ENCODE measurements around the gene GGA2. TPM values are rescaled to one million over a fixed set of nuclear protein-coding genes. Genes with fewer than 3 reads are reported as not detected.
"Not testable (repeated sequence)": the region's sequence is repeated elsewhere in the genome, so short reads cannot be mapped to it uniquely, and the experiment has no call there.

The GGA2 gene
- total RNA-seq, 1 donor from 2014 or later = 180 TPM

DNA sequence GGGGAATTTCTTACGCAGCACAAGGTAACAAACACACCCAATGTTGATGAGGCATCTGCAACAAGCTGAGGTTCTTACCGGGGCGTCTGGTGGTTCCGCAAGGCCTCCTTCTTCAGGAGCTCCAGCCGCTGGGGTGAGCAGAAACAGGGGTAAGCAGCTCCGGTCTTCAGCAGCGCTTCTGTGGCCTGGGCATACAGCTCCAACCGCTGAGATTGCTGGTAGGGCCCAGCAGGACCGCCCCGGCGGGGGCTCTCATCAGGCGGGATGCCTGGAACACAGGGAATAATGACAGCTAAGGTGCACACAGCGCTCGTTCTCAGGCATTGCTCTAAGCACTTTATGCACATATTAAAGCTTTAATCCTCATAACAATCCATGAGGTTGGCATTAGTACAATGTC is 34.1 kb upstream of the GGA2 start:
- no peak overlapping the region for H3K4me2 ChIP-seq
- H3F3A ChIP-seq (ENCODE audit: low read depth) = no peaks in the 10 kb centered on the region
- H3K4me1 ChIP-seq = no peaks in the 10 kb centered on the region
- H4K20me1 ChIP-seq (ENCODE audit: low read depth) = no peaks in the 10 kb centered on the region
- Mint-ChIP-seq H3K27me3 (ENCODE audit: insufficient read depth, low read depth) (no peaks in the 10 kb centered on the region), H3K4me3 (no peak overlapping the region), H3K9me3 (no peaks in the 10 kb centered on the region), H3K27ac (no peak overlapping the region), H3K36me3 (peaks cover 6% of the 10 kb centered on the region), H3K4me1 (no peaks in the 10 kb centered on the region)
- DNase-seq (ENCODE audit: low spot score) = no peak
- H3K9me3 ChIP-seq (ENCODE audit: low read depth) = no peaks in the 10 kb centered on the region
- H3K27me3 ChIP-seq = no peaks in the 10 kb centered on the region
- H3K27ac ChIP-seq = no peak overlapping the region
- H2AFZ ChIP-seq (replicated peaks) = no peak overlapping the region
- H3K36me3 ChIP-seq = no peaks in the 10 kb centered on the region
- no peaks in the 10 kb centered on the region for H3K79me2 ChIP-seq (ENCODE audit: low read depth)
- TF ChIP-seq EZH2 (IDR thresholded peaks at IDR 0.05) (no peak), EZH2phosphoT487 (IDR thresholded peaks at IDR 0.05) (no peak)
- TF ChIP-seq, protein P1, sequence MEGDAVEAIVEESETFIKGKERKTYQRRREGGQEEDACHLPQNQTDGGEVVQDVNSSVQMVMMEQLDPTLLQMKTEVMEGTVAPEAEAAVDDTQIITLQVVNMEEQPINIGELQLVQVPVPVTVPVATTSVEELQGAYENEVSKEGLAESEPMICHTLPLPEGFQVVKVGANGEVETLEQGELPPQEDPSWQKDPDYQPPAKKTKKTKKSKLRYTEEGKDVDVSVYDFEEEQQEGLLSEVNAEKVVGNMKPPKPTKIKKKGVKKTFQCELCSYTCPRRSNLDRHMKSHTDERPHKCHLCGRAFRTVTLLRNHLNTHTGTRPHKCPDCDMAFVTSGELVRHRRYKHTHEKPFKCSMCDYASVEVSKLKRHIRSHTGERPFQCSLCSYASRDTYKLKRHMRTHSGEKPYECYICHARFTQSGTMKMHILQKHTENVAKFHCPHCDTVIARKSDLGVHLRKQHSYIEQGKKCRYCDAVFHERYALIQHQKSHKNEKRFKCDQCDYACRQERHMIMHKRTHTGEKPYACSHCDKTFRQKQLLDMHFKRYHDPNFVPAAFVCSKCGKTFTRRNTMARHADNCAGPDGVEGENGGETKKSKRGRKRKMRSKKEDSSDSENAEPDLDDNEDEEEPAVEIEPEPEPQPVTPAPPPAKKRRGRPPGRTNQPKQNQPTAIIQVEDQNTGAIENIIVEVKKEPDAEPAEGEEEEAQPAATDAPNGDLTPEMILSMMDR (IDR thresholded peaks at IDR 0.05) = no peak
- no peak overlapping the region for H3K9ac ChIP-seq
- H3K4me3 ChIP-seq = no peak overlapping the region

DNA sequence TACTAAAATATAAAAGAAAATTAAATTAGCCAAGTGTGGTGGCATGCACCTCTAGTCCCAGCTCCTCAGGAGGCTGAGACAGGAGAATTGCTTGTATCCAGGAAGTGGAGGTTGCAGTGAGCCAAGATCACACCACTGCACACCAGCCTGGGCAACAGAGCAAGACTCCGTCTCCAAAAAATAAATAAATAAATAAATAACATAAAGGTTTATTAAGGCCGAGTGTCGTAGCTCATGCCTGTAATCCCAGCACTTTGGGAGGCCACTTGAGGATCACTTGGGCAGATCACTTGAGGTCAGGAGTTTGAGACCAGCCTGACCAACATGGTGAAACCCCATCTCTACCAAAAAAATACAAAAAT is 30.5 kb upstream of the GGA2 start:
- H3K27ac ChIP-seq; H3K4me3 Mint-ChIP-seq; H3K27me3 ChIP-seq; H3K4me1 ChIP-seq; H3K27me3 Mint-ChIP-seq (ENCODE audit: insufficient read depth, low read depth); H3K9me3 Mint-ChIP-seq; H3K9me3 ChIP-seq (ENCODE audit: low read depth); H3K4me2 ChIP-seq; H3K9ac ChIP-seq; H3K36me3 Mint-ChIP-seq; H3K4me3 ChIP-seq; H3K4me1 Mint-ChIP-seq; H4K20me1 ChIP-seq (ENCODE audit: low read depth); H2AFZ ChIP-seq (replicated peaks); H3F3A ChIP-seq (ENCODE audit: low read depth); DNase-seq (ENCODE audit: low spot score); H3K79me2 ChIP-seq (ENCODE audit: low read depth); H3K36me3 ChIP-seq; H3K27ac Mint-ChIP-seq: not testable (repeated sequence)

DNA sequence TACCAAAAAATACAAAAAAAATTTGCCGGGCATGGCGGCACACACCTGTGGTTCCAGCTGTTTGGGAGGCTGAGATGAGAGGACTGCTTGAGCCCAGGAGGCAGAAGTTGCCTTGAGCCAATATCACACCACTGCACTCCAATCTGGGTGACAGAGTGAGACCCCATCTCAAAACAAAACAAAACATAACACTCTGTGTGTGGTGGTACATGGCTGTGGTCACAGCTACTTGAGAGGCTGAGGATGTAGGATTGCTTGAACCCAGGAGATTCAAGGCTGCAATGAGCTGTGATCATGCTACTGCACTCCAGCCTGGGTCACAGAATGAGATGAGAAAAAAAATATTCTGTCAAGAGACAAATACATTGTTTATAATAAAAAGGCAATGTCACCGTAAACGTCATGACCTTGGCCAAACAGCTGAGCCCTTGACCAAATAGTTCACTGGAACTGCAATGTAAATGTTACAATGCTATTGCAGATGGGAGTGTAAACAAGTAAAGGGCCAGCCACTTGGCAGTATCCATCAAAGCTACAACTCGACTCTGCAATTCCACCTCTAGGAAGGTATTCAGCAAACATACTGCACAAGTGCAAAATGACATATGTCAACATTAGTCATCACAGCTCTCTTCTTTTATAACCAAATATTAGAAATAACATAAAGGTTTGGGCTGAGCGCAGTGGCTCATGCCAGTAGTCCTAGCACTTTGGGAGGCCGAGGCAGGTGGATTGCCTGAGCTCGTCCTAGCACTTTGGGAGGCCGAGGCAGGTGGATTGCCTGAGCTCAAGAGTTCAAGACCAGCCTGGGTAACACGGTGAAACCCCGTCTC is 29.9 kb upstream of the GGA2 start:
- Histone ChIP-seq H3K36me3 (no peaks in the 10 kb centered on the region), H3K27ac (no peak overlapping the region), H3K4me1 (no peaks in the 10 kb centered on the region), H3K9ac (no peak overlapping the region), H3K9me3 (ENCODE audit: low read depth) (no peaks in the 10 kb centered on the region), H2AFZ (replicated peaks) (no peak overlapping the region), H4K20me1 (ENCODE audit: low read depth) (peaks cover 3% of the 10 kb centered on the region), H3K4me2 (no peak overlapping the region), H3K79me2 (ENCODE audit: low read depth) (no peaks in the 10 kb centered on the region), H3F3A (ENCODE audit: low read depth) (no peaks in the 10 kb centered on the region), H3K4me3 (no peak overlapping the region), H3K27me3 (no peaks in the 10 kb centered on the region)
- DNase-seq (ENCODE audit: low spot score) = no peak
- H3K4me1 Mint-ChIP-seq = no peaks in the 10 kb centered on the region
- H3K27me3 Mint-ChIP-seq (ENCODE audit: insufficient read depth, low read depth) = no peaks in the 10 kb centered on the region
- no peaks in the 10 kb centered on the region for H3K9me3 Mint-ChIP-seq
- no peak for TF ChIP-seq EZH2 (IDR thresholded peaks at IDR 0.05)
- no peak for TF ChIP-seq EZH2phosphoT487 (IDR thresholded peaks at IDR 0.05)
- TF ChIP-seq, protein P1 (IDR thresholded peaks at IDR 0.05) = no peak
- H3K27ac Mint-ChIP-seq = no peak overlapping the region
- no peak overlapping the region for H3K4me3 Mint-ChIP-seq
- H3K36me3 Mint-ChIP-seq = peaks cover 2% of the 10 kb centered on the region

DNA sequence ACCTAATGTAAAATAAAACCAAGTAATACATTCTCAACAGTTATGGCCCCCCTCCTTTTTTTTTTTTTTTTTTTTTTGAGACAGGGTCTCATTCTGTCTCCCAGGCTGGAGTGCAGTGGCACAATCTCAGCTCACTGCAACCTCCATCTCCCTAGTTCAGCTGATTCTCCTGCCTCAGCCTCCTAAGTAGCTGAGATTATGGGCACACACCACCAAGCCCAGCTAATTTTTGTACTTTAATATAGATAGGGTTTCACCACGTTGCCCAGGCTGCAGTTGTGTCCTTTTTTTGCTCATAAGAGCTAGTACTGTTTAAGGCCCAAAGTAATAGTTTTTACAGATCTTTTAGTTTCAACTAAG is 28.6 kb upstream of the GGA2 start:
- H3K4me1 ChIP-seq = no peaks in the 10 kb centered on the region
- no peak overlapping the region for H3K4me3 ChIP-seq
- H3K27me3 ChIP-seq = no peaks in the 10 kb centered on the region
- H3K27ac Mint-ChIP-seq = no peak overlapping the region
- no peak for TF ChIP-seq EZH2 (IDR thresholded peaks at IDR 0.05)
- TF ChIP-seq, protein P1 (IDR thresholded peaks at IDR 0.05) = no peak
- TF ChIP-seq EZH2phosphoT487 (IDR thresholded peaks at IDR 0.05) = no peak
- no peak overlapping the region for H3K27ac ChIP-seq
- no peak for DNase-seq (ENCODE audit: low spot score)
- H3K9me3 Mint-ChIP-seq = no peaks in the 10 kb centered on the region
- peaks cover 6% of the 10 kb centered on the region for H3K36me3 Mint-ChIP-seq
- H3K9me3 ChIP-seq (ENCODE audit: low read depth) = no peaks in the 10 kb centered on the region
- no peak overlapping the region for H2AFZ ChIP-seq (replicated peaks)
- no peaks in the 10 kb centered on the region for H3K36me3 ChIP-seq
- H3K4me2 ChIP-seq = no peak overlapping the region
- no peak overlapping the region for H3K4me3 Mint-ChIP-seq
- no peaks in the 10 kb centered on the region for H3K79me2 ChIP-seq (ENCODE audit: low read depth)
- peaks cover 5% of the 10 kb centered on the region for H4K20me1 ChIP-seq (ENCODE audit: low read depth)
- no peaks in the 10 kb centered on the region for H3K4me1 Mint-ChIP-seq
- no peaks in the 10 kb centered on the region for H3F3A ChIP-seq (ENCODE audit: low read depth)
- no peaks in the 10 kb centered on the region for H3K27me3 Mint-ChIP-seq (ENCODE audit: insufficient read depth, low read depth)
- no peak overlapping the region for H3K9ac ChIP-seq
